Caco-2 (cell line): ENCODE data around the gene IQSEC1. TPM values are rescaled to one million over a fixed set of nuclear protein-coding genes. Genes with fewer than 3 reads are reported as not detected.

Source experiments
- BruUV-seq: library from RNA; stranded (reverse); fragments of 400-500 nt; replicated peaks from 2 replicates; lab custom pipeline; 2021; lab: Mats Ljungman, UMichigan
- CTCF ChIA-PET: fragments of 300-600 bp; sonication (Branson Sonifier 250); formaldehyde crosslinking; loops from one replicate; lab custom pipeline; 2022; ENCODE audit warnings: antibody characterized with exemption; lab: Charles Lee
- POLR2A ChIA-PET: fragments of 300-600 bp; sonication (Branson Sonifier 250); formaldehyde crosslinking; loops from one replicate; lab custom pipeline; 2022; ENCODE audit warnings: antibody characterized with exemption; lab: Charles Lee
- DNase-seq, 2 experiments: peaks; one replicate each; pipeline versions ENCODE4 v3.0.0 to v3.0.0-alpha.2; 2020 to 2022
- H3K27me3 ChIP-seq: replicated peaks from 2 replicates; pipeline ENCODE4 v1.6.0; 2011; ENCODE audit warnings: low read length; ENCODE audit not compliant: control insufficient read depth, insufficient read depth
- H3K36me3 ChIP-seq: 2 replicates; pipeline ENCODE4 v1.5.1; 2011; ENCODE audit warnings: low read length; ENCODE audit not compliant: control insufficient read depth, insufficient read depth
- H3K4me1 ChIP-seq: fragments of 250-450 bp; sonication (Bioruptor Pico); 2 replicates; pipeline ENCODE4 v1.5.1; 2020; ENCODE audit warnings: mild to moderate bottlenecking
- H3K4me3 ChIP-seq: 2 replicates; pipeline ENCODE4 v1.5.1; 2011; ENCODE audit warnings: low read depth, mild to moderate bottlenecking, control low read depth, low read length
- H3K9me3 ChIP-seq: fragments of 250-450 bp; sonication (Bioruptor Pico); 2 replicates; pipeline ENCODE4 v1.5.1; 2020; ENCODE audit warnings: mild to moderate bottlenecking, moderate library complexity
- H3K27ac Mint-ChIP-seq: one replicate; pipeline ENCODE4 v1.8.0; 2022; ENCODE audit warnings: mixed read lengths; ENCODE audit not compliant: unreplicated experiment
- H3K27me3 Mint-ChIP-seq: one replicate; pipeline ENCODE4 v1.8.0; 2022; ENCODE audit warnings: mixed read lengths; ENCODE audit not compliant: insufficient read depth, unreplicated experiment
- H3K36me3 Mint-ChIP-seq: one replicate; pipeline ENCODE4 v1.8.0; 2022; ENCODE audit warnings: mild to moderate bottlenecking, mixed read lengths; ENCODE audit not compliant: insufficient read depth, unreplicated experiment
- H3K4me1 Mint-ChIP-seq: one replicate; pipeline ENCODE4 v1.8.0; 2022; ENCODE audit warnings: low read depth, mixed read lengths; ENCODE audit not compliant: unreplicated experiment
- H3K4me3 Mint-ChIP-seq: one replicate; pipeline ENCODE4 v1.8.0; 2022; ENCODE audit warnings: mild to moderate bottlenecking, moderate library complexity, mixed read lengths; ENCODE audit not compliant: unreplicated experiment
- H3K9me3 Mint-ChIP-seq: one replicate; pipeline ENCODE4 v1.8.0; 2022; ENCODE audit warnings: mixed read lengths; ENCODE audit not compliant: unreplicated experiment
- CTCF ChIP-seq, 2 experiments: fragments of 200-600 bp in 1 of 2; IDR thresholded peaks; 1 replicate in 1 of 2; 2 replicates in 1 of 2; pipeline versions ENCODE4 v1.5.1 to v1.8.0; 2011 to 2022; ENCODE audit warnings: antibody characterized with exemption in 1 of 2, control low read depth in 1 of 2, inconsistent platforms in 1 of 2, low read depth in 1 of 2, low read length in 1 of 2, mild to moderate bottlenecking in 1 of 2, moderate library complexity in 1 of 2; ENCODE audit not compliant: insufficient read depth in 1 of 2, severe bottlenecking in 1 of 2, unreplicated experiment in 1 of 2
- intact Hi-C: fragments of 100-400 bp; cut with micrococcal nuclease; formaldehyde crosslinking; loops from one replicate; pipeline ENCODE4 v1.10.0; 2022; ENCODE audit not compliant: unreplicated experiment
- total RNA-seq: library from RNA; stranded (reverse); gene quantifications from 2 replicates; pipeline ENCODE4 v1.2.3, GENCODE V29; 2022

Gene IQSEC1
- total RNA-seq, 1 experiment from 2014 or later: 40.0 TPM

GRCh38 chr3:13080591-13080990 lies 7.4 kb upstream of the IQSEC1 start:
- BruUV-seq: no TSS peak
- POLR2A ChIA-PET: no interaction called here
- CTCF ChIA-PET: no interaction called here

GRCh38 chr3:13080026-13080425 lies 6.8 kb upstream of the IQSEC1 start:
- no peak overlapping the region for H3K27ac Mint-ChIP-seq
- POLR2A ChIA-PET: no interaction called here

More at GRCh38 chr3:13080591-13080990, 7.4 kb upstream of the IQSEC1 start:
- intact Hi-C loops: no loop called here
- Histone ChIP-seq H3K9me3 (no peaks in the 10 kb centered on the region), H3K27me3 (no peaks in the 10 kb centered on the region), H3K4me1 (no peaks in the 10 kb centered on the region), H3K4me3 (no peak overlapping the region), H3K36me3 (no peaks in the 10 kb centered on the region)
- DNase-seq: no peak
- no peak for TF ChIP-seq CTCF (IDR thresholded peaks at IDR 0.05; ENCODE audit: insufficient read depth in 1 of 2, low read depth in 1 of 2, low read length in 1 of 2, severe bottlenecking in 1 of 2, unreplicated experiment in 1 of 2)
- Mint-ChIP-seq H3K27ac (no peak overlapping the region), H3K4me3 (no peak overlapping the region), H3K9me3 (no peaks in the 10 kb centered on the region), H3K4me1 (no peaks in the 10 kb centered on the region), H3K27me3 (peaks cover 14% of the 10 kb centered on the region), H3K36me3 (no peaks in the 10 kb centered on the region)

GRCh38 chr3:13079510-13079909 lies 6.3 kb upstream of the IQSEC1 start:
- intact Hi-C loops: no loop called here
- Histone ChIP-seq H3K4me3 (no peak overlapping the region), H3K36me3 (no peaks in the 10 kb centered on the region), H3K4me1 (no peaks in the 10 kb centered on the region), H3K9me3 (no peaks in the 10 kb centered on the region), H3K27me3 (no peaks in the 10 kb centered on the region)
- no peaks in the 10 kb centered on the region for H3K4me1 Mint-ChIP-seq
- POLR2A ChIA-PET: no interaction called here
- H3K36me3 Mint-ChIP-seq: no peaks in the 10 kb centered on the region
- H3K4me3 Mint-ChIP-seq: no peak overlapping the region
- no peak for DNase-seq
- CTCF ChIA-PET: no interaction called here
- BruUV-seq: no TSS peak
- H3K9me3 Mint-ChIP-seq: no peaks in the 10 kb centered on the region
- peaks cover 18% of the 10 kb centered on the region for H3K27me3 Mint-ChIP-seq
- TF ChIP-seq CTCF (IDR thresholded peaks at IDR 0.05; ENCODE audit: insufficient read depth in 1 of 2, low read depth in 1 of 2, low read length in 1 of 2, severe bottlenecking in 1 of 2, unreplicated experiment in 1 of 2): no peak
- H3K27ac Mint-ChIP-seq: no peak overlapping the region

More at GRCh38 chr3:13080026-13080425, 6.8 kb upstream of the IQSEC1 start:
- H3K9me3 Mint-ChIP-seq: no peaks in the 10 kb centered on the region
- H3K4me3 ChIP-seq: no peak overlapping the region
- no peaks in the 10 kb centered on the region for H3K4me1 ChIP-seq
- H3K36me3 Mint-ChIP-seq: no peaks in the 10 kb centered on the region
- no peaks in the 10 kb centered on the region for H3K9me3 ChIP-seq
- CTCF ChIA-PET: no interaction called here
- no peak overlapping the region for H3K4me3 Mint-ChIP-seq
- DNase-seq: no peak
- intact Hi-C loops: no loop called here
- BruUV-seq: no TSS peak
- no peak for TF ChIP-seq CTCF (IDR thresholded peaks at IDR 0.05; ENCODE audit: insufficient read depth in 1 of 2, low read depth in 1 of 2, low read length in 1 of 2, severe bottlenecking in 1 of 2, unreplicated experiment in 1 of 2)
- H3K36me3 ChIP-seq: no peaks in the 10 kb centered on the region
- peaks cover 18% of the 10 kb centered on the region for H3K27me3 Mint-ChIP-seq
- no peaks in the 10 kb centered on the region for H3K27me3 ChIP-seq
- no peaks in the 10 kb centered on the region for H3K4me1 Mint-ChIP-seq
